Measurements from ENCODE around the gene EGLN2. TPM values are rescaled to one million over a fixed set of nuclear protein-coding genes. Genes with fewer than 3 reads are reported as not detected.
A peak's percentile ranks its signal among the peaks of the same experiment; 100 is the strongest.

Gene EGLN2
- total RNA-seq, 1 experiment from 2014 or later: 115 TPM

DNA sequence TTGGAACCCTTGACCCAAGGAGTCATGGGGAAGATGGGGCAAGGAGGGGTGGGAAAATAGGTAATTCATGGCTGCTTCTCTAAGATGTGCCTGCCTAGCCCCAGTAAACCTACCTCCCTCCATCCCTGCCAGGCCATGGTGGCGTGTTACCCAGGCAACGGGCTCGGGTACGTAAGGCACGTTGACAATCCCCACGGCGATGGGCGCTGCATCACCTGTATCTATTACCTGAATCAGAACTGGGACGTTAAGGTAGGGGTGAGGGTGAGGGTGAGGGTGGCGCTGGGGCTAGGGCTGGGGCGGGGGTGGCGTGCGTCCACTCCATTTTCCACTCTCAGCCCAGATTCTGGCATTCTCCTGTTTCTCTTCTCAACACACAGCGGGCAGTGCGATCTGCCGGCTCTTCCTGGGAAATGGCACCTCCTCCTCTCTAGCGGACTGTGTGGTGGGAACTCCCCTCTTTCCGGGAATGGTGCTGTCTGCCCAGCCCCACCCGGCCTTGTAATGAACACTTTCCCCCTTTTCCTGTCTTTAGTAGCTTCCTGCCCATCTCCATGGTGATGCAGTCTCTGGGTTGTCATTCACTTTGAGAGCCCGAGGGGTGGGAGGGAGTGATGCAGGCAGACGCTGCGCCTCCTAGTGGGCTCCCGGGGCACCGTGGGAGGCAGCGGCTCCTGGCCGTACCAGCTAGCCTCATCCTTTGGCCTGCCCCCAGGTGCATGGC, 7.6 kb downstream of the EGLN2 start:
- BruUV-seq (replicated peaks): no TSS peak
- TF ChIP-seq CTCF (IDR thresholded peaks at IDR 0.05) (peak; percentile 86), TCF7L2 (IDR thresholded peaks at IDR 0.05; ENCODE audit: low read depth, low read length) (no peak)
- Histone ChIP-seq H3K4me1 (ENCODE audit: control insufficient read depth, insufficient read depth, low read length) (peaks cover 49% of the 10 kb centered on the region), H3K4me3 (ENCODE audit: low read depth in 2 of 2, low read length in 2 of 2) (no peak overlapping the region), H3K27ac (ENCODE audit: low read length) (no peak overlapping the region), H3K9me3 (ENCODE audit: control insufficient read depth, insufficient read depth, low read depth, low read length) (no peaks in the 10 kb centered on the region), H3K27me3 (ENCODE audit: control insufficient read depth, insufficient read depth, low read length) (no peaks in the 10 kb centered on the region), H3K36me3 (ENCODE audit: control insufficient read depth, insufficient read depth, low read length) (no peaks in the 10 kb centered on the region)
- ChIA-PET POLR2A (no interaction called here), CTCF (interaction anchor here (0.6 kb wide), 1 partner anchor 362 kb away, joined by 6 read pairs; no protein-coding TSS in a partner anchor)
- in situ Hi-C loops (cut with HindIII; ENCODE audit: low pct_unique_long_range_greater_than_20kb, low sequenced_read_pairs) (no loop called here), intact Hi-C loops (cut with micrococcal nuclease; ENCODE audit: unreplicated experiment) (loop anchor here (10.0 kb wide), 1 partner anchor 142 kb away; no protein-coding TSS in a partner anchor)
- peak; percentile 40; the same call in 1 of the 2 replicates for ATAC-seq
- no peak for DNase-seq (ENCODE audit: low read depth, low spot score)

DNA sequence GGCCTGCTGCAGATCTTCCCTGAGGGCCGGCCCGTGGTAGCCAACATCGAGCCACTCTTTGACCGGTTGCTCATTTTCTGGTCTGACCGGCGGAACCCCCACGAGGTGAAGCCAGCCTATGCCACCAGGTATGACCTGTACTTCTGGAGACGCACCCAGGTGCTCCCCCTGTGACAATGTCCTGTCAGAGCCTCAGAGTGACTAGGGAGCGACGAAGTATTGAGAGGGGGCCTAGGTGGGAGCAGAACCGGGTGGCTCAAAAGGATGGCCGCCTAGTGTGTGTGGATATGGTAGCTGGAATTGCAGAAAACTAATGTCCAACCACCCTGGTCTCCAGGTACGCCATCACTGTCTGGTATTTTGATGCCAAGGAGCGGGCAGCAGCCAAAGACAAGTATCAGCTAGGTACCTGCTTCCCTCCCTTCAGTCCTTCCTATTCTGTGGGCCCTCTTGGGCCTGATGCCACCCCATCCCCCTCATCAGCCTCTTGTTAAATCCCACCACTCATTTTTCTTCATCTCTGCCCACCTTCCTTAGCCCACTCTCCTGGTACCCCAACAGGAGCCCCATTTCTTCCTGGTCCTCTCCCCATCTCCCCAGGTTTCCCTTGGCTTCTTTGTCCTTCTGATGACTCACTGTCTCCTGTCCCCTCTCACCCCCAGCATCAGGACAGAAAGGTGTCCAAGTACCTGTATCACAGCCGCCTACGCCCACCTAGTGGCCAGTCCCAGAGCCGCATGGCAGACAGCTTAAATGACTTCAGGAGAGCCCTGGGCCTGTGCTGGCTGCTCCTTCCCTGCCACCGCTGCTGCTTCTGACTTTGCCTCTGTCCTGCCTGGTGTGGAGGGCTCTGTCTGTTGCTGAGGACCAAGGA, 8.4 kb downstream of the EGLN2 start:
- H3K36me3 ChIP-seq (ENCODE audit: control insufficient read depth, insufficient read depth, low read length): no peaks in the 10 kb centered on the region
- in situ Hi-C loops (cut with HindIII; ENCODE audit: low pct_unique_long_range_greater_than_20kb, low sequenced_read_pairs): no loop called here
- H3K9me3 ChIP-seq (ENCODE audit: control insufficient read depth, insufficient read depth, low read depth, low read length): no peaks in the 10 kb centered on the region
- CTCF ChIA-PET: interaction anchor here (0.6 kb wide), 1 partner anchor 54 kb away, joined by 6 read pairs; no protein-coding TSS in a partner anchor
- H3K27ac ChIP-seq (ENCODE audit: low read length): peak overlapping the region; percentile 17; the same call in 1 of the 2 replicates
- POLR2A ChIA-PET: no interaction called here
- no peaks in the 10 kb centered on the region for H3K27me3 ChIP-seq (ENCODE audit: control insufficient read depth, insufficient read depth, low read length)
- no peak overlapping the region for H3K4me3 ChIP-seq (ENCODE audit: low read depth in 2 of 2, low read length in 2 of 2)
- intact Hi-C loops (cut with micrococcal nuclease; ENCODE audit: unreplicated experiment): loop anchor here (10.0 kb wide), 1 partner anchor 143 kb away; no protein-coding TSS in a partner anchor
- no peak for DNase-seq (ENCODE audit: low read depth, low spot score)
- peak; percentile 49 for TF ChIP-seq CTCF (IDR thresholded peaks at IDR 0.05)
- no peak for TF ChIP-seq SIN3A (IDR thresholded peaks at IDR 0.05; ENCODE audit: borderline replicate concordance, insufficient read depth, low read depth, low read length)
- peaks cover 45% of the 10 kb centered on the region for H3K4me1 ChIP-seq (ENCODE audit: control insufficient read depth, insufficient read depth, low read length)
- no peak for ATAC-seq
- BruUV-seq (replicated peaks): no TSS peak

DNA sequence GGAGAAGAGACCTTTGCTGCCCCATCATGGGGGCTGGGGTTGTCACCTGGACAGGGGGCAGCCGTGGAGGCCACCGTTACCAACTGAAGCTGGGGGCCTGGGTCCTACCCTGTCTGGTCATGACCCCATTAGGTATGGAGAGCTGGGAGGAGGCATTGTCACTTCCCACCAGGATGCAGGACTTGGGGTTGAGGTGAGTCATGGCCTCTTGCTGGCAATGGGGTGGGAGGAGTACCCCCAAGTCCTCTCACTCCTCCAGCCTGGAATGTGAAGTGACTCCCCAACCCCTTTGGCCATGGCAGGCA, 9.0 kb downstream of the EGLN2 start:
- DNase-seq (ENCODE audit: low read depth, low spot score): no peak
- Histone ChIP-seq H3K9me3 (ENCODE audit: control insufficient read depth, insufficient read depth, low read depth, low read length) (no peaks in the 10 kb centered on the region), H3K27ac (ENCODE audit: low read length) (no peak overlapping the region), H3K27me3 (ENCODE audit: control insufficient read depth, insufficient read depth, low read length) (no peaks in the 10 kb centered on the region), H3K4me3 (ENCODE audit: low read depth in 2 of 2, low read length in 2 of 2) (no peak overlapping the region), H3K4me1 (ENCODE audit: control insufficient read depth, insufficient read depth, low read length) (peaks cover 39% of the 10 kb centered on the region), H3K36me3 (ENCODE audit: control insufficient read depth, insufficient read depth, low read length) (no peaks in the 10 kb centered on the region)
- BruUV-seq (replicated peaks): no TSS peak
- in situ Hi-C loops (cut with HindIII; ENCODE audit: low pct_unique_long_range_greater_than_20kb, low sequenced_read_pairs): no loop called here
- POLR2A ChIA-PET: no interaction called here
- intact Hi-C loops (cut with micrococcal nuclease; ENCODE audit: unreplicated experiment): loop anchor here (10.0 kb wide), 1 partner anchor 143 kb away; no protein-coding TSS in a partner anchor
- CTCF ChIA-PET: interaction anchor here (0.6 kb wide), 1 partner anchor 54 kb away, joined by 6 read pairs; no protein-coding TSS in a partner anchor
- no peak for ATAC-seq
- TF ChIP-seq SIN3A (IDR thresholded peaks at IDR 0.05; ENCODE audit: borderline replicate concordance, insufficient read depth, low read depth, low read length): no peak
- TF ChIP-seq, protein P1, sequence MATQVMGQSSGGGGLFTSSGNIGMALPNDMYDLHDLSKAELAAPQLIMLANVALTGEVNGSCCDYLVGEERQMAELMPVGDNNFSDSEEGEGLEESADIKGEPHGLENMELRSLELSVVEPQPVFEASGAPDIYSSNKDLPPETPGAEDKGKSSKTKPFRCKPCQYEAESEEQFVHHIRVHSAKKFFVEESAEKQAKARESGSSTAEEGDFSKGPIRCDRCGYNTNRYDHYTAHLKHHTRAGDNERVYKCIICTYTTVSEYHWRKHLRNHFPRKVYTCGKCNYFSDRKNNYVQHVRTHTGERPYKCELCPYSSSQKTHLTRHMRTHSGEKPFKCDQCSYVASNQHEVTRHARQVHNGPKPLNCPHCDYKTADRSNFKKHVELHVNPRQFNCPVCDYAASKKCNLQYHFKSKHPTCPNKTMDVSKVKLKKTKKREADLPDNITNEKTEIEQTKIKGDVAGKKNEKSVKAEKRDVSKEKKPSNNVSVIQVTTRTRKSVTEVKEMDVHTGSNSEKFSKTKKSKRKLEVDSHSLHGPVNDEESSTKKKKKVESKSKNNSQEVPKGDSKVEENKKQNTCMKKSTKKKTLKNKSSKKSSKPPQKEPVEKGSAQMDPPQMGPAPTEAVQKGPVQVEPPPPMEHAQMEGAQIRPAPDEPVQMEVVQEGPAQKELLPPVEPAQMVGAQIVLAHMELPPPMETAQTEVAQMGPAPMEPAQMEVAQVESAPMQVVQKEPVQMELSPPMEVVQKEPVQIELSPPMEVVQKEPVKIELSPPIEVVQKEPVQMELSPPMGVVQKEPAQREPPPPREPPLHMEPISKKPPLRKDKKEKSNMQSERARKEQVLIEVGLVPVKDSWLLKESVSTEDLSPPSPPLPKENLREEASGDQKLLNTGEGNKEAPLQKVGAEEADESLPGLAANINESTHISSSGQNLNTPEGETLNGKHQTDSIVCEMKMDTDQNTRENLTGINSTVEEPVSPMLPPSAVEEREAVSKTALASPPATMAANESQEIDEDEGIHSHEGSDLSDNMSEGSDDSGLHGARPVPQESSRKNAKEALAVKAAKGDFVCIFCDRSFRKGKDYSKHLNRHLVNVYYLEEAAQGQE (IDR thresholded peaks at IDR 0.05; ENCODE audit: insufficient read depth in 1 of 2, low read depth in 2 of 2, low read length in 1 of 2): no peak
- no peak for TF ChIP-seq CTCF (IDR thresholded peaks at IDR 0.05)
- no peak for TF ChIP-seq POLR2AphosphoS5 (IDR thresholded peaks at IDR 0.05; ENCODE audit: low read depth, low read length)
- TF ChIP-seq TCF7L2 (IDR thresholded peaks at IDR 0.05; ENCODE audit: low read depth, low read length): no peak
